Activated CD8-positive, alpha-beta memory T cell treated with anti-CD3 and anti-CD28 coated beads for 4 hours (primary cell): ENCODE measurements around the gene ATP5F1E.
"Not testable (repeated sequence)": the region's sequence is repeated elsewhere in the genome, so short reads cannot be mapped to it uniquely, and the experiment has no call there.

Experiments
- DNase-seq, 2 donors: peaks; one replicate each; pipeline ENCODE4 v3.0.0-alpha.2; 2020; ENCODE audit warnings: low read depth in 2 of 2

ATP5F1E gene

DNA sequence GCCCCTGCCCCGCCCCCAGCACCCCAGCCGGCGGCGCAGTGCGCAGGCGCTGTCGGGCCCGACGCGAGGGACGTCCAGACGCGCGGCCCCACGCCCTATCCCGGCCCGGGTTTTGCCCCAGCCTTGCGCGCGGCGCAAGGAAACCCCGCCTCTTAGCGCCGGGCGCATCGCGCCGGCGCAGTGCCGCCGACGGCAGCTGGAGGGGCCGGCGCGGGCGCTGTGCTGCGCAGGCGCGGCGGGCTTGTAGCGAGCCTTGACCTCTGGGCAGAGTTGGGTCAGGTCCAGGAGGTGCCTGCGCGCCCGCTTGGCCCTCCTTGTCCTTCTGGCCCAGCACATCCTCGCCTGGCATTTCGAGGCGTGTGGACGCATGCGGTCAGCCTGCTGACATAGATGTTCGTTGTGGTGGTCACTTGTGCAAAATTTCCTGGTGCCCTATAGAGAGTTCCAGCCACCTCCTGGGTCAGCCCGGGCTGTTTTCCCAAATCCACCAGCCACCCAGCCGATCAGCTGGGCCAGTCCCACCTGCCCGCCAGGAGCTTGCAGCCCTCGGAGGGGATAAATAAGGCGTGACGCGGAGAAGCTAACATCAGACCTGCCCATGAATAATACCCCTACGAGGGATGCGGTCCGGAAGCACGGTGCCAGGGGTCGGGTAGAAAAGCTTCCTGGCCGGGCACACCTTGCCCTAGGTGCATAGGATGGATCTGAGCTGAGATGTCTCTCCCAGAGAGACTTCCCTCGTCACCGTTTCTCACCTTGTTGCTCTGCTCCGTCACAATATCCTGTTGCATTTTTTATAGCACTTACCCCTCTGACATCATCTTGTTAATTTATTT, 10.9 kb upstream of the ATP5F1E start:
- peak; percentile 89 to 90 for DNase-seq

DNA sequence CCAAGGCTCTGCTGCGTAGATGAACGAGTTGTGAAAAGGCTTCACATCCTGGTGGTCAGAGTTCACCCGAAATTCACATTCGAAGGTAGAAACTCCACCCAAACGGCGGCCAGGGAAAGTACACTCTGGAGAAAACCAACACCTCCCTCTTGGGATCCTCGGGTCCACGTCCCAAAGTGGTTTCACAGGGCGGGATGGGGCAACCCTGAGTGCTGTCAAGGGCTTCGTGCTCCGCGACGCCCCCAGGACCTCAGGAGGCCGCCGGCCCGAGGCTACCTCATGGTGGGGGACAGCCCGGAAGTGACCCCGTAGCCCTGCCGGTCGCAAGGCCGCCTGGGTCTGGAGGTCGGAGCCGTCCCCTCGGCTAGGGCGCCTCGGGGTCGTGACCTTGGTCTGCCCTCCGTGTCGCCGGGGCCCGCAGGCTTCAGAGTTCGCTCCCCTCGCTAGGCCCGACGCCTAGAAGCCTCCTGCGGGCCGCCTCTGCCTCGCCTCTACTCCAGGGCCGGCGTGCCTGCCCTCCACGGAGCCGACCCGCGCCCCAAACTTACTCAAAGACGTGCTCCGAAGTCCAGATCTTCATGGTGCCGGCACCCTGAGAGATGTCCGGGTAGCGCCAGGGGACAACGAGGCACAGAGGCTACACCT, 10.1 kb upstream of the ATP5F1E start, which contains the start of gene PRELID3B:
TSS of gene PRELID3B (minus strand) at position 636 of the 645 bp plus-strand sequence. CDS start at position 580, 56 bp downstream.
- DNase-seq, result no peak

DNA sequence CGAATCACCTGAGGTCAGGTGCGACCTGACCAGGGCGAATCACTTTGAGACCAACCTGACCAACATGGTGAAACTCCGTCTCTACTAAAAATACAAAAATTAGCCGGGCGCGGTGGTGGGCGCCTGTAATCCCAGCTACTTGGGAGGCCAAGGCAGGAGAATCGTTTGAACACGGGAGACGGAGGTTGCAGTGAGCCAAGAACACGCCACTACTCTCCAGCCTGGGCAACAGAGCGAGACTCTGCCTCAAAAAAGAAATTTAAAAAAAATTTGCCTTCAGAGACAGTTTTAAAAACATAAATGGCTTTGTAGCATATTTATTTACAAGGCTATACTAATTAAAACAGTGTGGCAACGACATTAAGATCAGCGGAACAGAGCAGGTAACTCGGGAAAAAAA, 9.4 kb upstream of the ATP5F1E start:
- not testable (repeated sequence) for DNase-seq

DNA sequence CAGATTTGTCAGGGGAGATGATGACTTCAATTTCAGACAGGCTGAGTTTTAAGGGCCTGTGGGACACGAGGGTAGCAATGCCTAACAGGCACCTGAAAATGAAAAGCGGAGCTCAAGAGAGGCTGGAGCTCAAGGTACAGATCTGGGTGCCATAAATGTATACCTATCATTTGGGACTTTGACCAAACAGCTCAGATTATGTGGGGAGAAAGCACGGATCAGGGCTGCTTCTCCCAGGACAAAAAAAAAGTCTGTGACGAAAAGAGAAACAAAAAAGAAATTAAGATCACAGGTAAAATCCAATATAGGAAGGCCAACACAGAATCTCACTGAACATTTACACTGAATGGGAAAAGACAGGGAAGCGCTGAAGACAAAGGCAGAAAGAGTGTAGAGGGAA, 8.5 kb upstream of the ATP5F1E start:
- DNase-seq, result no peak

DNA sequence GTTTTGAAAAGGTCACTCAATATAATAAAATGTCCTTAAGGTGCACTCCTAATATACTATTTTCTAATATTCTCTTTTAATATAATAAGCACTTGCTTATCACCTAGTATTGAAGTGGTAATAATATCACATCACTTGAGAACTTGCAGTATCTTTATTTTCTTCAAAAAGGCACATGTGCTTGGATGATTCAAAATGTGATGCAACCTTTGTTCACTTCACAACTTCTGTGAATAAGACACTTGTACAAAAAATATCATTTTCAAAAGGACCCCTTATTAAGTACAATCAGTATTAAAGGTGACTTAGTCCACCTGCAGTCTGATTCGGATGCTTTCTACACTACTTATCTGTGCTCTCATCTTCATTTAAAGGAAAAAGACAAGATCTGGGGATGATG, 7.1 kb upstream of the ATP5F1E start:
- DNase-seq, result no peak

- DNase-seq, result no peak
These were observed 5.3 kb upstream of the ATP5F1E start for GRCh38 chr20:59037386-59037785.

GRCh38 chr20:59035381-59035780, 3.2 kb upstream of the ATP5F1E start:
- no peak for DNase-seq

DNA sequence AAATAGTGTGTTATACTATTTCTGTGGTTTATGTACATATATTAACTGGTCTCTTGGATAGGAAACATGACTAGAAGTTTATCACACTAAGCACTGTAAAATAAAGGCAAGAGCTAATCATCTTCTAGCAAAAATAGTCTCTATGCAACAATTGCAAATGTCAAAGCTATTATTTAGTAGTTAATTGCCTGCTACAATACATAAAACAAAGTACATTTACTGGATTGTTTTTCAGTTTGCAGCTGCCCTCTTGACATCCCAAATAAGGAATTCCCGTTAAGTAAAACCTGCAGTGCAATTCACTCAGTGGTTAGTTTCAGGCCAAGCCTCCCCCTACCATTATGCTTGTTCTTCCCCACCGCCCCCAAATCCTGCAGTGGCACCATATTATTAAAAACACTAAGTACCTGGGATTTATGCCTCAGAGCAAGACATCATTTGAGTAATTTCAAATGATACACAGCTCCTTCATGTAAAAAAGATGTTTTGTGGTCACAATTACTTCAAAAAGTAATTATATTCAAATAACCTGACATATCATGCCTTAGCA, 1.6 kb upstream of the ATP5F1E start:
- no peak for DNase-seq

GRCh38 chr20:59033093-59033492, 958 bp upstream of the ATP5F1E start:
- no peak for DNase-seq

DNA sequence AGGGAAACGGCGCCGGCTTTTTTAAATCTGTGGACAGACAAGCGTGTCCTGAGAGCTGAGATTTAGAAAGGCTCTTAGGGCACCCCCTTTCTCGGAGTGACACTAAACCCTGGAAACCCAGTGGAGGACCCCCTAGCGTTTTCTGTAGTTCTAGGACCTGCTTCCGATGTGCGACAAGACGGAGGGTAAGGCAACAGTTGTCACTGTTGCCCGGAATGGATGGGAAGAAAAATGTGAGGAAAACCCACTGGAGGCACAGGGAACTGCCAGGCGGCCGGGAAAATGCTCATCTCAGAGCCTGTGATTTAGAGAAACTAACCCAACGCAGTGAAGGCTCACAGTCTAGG, 551 bp upstream of the ATP5F1E start:
- no peak for DNase-seq

DNA sequence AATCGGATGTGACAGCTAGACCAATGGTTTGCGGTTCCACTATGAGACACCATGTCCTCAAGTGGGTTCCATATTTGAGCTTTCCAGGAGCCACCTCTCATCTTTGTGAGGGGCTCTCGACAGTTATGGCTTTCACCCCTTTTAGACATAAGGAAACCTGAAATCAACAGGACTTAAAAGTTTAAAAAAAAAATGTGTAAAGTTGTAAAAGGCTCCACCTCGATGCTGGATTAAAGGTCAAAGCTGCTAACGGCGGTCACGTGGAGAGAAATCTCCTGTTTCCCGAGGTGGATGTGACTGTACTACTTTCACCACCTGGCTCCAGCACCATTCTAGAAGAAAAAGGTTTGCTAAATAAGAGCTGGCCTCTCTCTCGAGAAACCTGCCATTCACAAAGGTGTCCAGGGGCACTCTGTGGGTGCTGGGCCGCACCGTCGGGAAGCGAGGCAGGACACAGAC, 542 bp downstream of the ATP5F1E start:
- no peak for DNase-seq

DNA sequence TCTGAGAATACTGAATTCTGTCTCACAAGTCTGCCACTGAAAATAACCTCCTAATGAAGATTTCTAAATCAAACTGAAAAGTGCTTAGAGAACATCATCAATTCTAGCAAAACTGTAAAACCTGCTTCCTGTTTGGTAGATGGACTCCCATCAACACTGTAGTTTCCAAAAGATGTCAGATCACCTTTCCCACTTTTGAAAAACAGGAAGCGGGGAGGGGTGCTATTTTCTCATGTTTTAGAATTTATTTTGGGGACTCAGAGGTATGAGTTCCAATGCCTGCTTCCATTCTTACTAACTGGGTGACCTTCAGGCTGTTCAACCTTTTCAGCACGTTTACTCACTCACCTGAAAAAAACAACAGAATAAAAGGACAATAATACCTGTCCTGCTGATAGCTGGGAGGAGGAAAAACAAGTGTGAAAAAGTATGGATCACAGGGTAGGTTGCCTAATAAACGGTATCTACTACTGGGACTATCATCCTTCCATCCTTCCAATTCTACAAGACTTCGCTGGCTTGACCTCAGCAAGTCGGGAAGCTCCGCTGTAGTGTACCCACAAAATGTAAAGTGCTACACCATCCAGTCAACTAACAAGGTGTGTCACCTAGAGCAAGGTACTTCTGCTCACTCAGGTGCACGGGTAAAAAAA, 1.1 kb downstream of the ATP5F1E start:
- no peak for DNase-seq

DNA sequence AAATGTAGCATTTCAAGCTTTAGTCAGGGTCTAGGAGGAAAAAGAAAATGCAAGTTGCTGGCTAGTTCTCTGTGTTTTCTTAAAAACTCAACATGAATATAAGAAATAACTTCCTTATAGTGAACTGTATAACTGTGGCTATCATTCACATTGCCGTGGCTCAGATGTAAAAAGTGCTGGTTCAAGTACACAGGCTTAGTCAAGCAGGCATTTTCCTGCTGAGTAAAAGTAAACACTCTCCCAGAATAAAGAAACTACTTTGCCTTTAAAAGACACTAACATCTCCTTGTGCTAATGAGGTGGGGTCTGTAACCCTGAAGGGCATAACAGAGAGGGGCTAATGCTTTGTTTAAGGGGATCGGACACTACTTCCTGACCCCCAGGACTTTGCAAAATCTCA, 3.3 kb downstream of the ATP5F1E start:
- DNase-seq, result no peak

DNA sequence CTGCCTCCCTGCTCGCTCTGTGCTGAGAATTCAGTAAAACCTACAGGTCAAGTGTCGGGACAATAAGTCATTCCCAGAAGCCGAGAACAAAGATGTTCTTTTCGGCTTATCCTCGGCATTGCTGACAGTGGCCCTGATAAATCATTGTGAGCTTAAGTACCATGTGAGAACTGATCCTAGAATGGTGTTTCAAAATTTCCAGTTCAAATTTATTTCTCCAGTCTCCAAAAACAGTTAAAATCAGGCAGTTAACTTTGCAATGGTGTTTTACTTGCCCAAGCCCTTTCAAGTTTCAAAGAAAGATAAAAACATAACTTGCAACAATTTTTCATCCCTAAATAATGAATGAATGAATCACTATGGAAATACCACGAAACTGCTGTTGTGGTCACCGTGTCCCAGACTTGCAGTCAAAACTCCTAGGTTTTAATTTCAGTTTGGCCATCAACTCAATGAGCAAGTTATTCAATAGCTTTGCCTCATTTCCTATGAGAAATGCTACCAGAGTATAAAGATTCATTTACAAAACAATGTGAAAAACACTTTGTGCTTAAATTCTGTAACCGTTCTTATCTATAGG, 4.3 kb downstream of the ATP5F1E start:
- DNase-seq, result no peak

- no peak for DNase-seq
These were observed 5.0 kb downstream of the ATP5F1E start for GRCh38 chr20:59026904-59027740.

DNA sequence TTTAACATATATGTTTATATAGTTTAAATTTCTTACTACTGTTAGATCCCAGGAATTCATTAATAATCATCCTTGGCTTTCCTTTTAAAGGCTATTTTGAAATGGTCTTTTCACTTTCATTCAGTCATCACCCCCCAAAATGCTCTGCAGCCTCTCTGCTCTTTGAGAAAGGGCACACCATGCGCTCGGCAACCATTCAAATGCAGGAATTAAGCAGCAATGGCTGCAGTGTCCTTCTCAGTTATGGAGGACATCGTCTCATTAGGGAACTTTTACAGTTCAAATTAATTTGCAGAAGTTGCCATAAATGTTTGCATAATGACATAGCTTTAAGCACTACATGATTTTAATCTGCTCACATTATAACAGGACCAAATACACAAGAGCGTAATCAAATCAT, 6.6 kb downstream of the ATP5F1E start:
- DNase-seq, result no peak

GRCh38 chr20:59025086-59025485, 7.0 kb downstream of the ATP5F1E start:
- no peak for DNase-seq

DNA sequence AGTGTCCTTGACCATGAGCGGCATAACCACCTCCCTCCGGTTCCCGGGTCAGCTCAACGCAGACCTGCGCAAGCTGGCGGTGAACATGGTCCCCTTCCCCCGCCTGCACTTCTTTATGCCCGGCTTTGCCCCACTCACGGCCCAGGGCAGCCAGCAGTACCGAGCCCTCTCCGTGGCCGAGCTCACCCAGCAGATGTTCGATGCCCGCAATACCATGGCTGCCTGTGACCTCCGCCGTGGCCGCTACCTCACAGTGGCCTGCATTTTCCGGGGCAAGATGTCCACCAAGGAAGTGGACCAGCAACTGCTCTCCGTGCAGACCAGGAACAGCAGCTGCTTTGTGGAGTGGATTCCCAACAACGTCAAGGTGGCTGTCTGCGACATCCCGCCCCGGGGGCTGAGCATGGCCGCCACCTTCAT, 8.0 kb downstream of the ATP5F1E start:
- DNase-seq, result no peak

DNA sequence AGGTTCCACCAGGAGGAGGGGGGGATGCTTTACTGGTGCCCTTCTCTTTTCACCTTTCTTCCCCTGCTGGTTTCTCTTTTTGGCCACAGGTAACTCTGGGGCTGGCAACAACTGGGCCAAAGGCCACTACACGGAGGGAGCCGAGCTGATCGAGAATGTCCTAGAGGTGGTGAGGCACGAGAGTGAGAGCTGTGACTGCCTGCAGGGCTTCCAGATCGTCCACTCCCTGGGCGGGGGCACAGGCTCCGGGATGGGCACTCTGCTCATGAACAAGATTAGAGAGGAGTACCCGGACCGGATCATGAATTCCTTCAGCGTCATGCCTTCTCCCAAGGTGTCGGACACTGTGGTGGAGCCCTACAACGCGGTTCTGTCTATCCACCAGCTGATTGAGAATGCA, 8.5 kb downstream of the ATP5F1E start:
- DNase-seq, result no peak

DNA sequence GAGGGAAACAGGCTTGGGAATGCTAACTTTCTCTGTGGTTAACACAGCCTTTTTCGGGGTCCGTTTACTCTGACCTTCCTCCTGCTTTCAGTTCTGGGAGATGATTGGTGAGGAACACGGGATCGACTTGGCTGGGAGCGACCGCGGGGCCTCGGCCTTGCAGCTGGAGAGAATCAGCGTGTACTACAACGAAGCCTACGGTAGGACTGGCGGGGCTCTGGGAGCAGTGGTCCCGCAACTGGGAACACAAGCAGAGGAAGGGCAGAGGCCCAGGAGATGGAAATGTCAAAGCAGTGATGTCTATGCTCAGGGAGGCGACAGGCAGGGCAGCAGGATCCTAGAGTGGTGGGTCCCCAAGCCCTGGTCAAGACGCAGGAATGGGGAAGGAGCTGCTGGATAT, 9.4 kb downstream of the ATP5F1E start:
- no peak for DNase-seq

- DNase-seq, result no peak
These were observed 11.1 kb downstream of the ATP5F1E start for GRCh38 chr20:59020938-59021551.
